ENCODE results near the gene VWC2L. TPM values are rescaled to one million over a fixed set of nuclear protein-coding genes. Genes with fewer than 3 reads are reported as not detected.

Gene VWC2L
- total and polyA plus RNA-seq, 2 donors (not counting 1 experiment from before 2014, with no cell fraction given): not detected

DNA sequence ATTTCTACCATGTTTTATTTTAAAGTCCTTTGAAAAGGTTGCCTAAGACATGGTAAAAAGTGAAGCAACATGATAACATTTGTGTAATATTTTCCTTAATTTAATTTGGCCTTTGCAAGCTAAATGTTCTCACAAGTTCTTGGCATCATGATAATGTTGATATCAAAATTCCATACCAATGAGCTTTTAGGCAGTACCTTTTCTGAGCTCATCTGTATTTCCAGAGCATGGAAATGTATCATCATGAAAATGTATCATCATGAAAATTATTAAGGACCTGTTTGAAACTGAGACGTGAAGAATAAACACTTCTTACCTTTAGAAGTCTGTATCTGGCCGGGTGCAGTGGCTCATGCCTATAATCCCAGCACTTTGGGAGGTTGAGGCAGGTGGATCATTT is 73.8 kb downstream of the VWC2L start:
- no peaks in the 10 kb centered on the region for H3K4me1 Mint-ChIP-seq
- no peak overlapping the region for H3K27ac ChIP-seq (ENCODE audit: low read length in 2 of 2)
- no peak overlapping the region for H3K27ac Mint-ChIP-seq
- H3K4me2 ChIP-seq (replicated peaks; ENCODE audit: low read depth, low read length, poor library complexity, severe bottlenecking): no peak overlapping the region
- no peaks in the 10 kb centered on the region for H3K9me3 ChIP-seq (ENCODE audit: control extremely low read depth in 1 of 3, control insufficient read depth in 2 of 3, insufficient read depth in 1 of 3, low read length in 2 of 3)
- H4K20me1 ChIP-seq (ENCODE audit: control insufficient read depth, insufficient read depth, low read length, poor library complexity, severe bottlenecking): no peaks in the 10 kb centered on the region
- no peaks in the 10 kb centered on the region for H3K79me2 ChIP-seq (ENCODE audit: control insufficient read depth, insufficient read depth, low read length)
- no peaks in the 10 kb centered on the region for H3K4me1 ChIP-seq (ENCODE audit: control insufficient read depth in 2 of 2, insufficient read depth in 2 of 2, low read length in 2 of 2)
- ChIA-PET POLR2A (no interaction called here), CTCF (no interaction called here)
- intact Hi-C loops (cut with micrococcal nuclease): no loop called here
- WGBS (ENCODE audit: insufficient coverage): no CpG with 5 or more reads among the region's 2 CpGs
- H3K27me3 ChIP-seq (replicated peaks in 1 of 4; ENCODE audit: control extremely low read depth in 1 of 4, control insufficient read depth in 3 of 4, insufficient read depth in 4 of 4, low read length in 3 of 4): no peaks in the 10 kb centered on the region
- no peaks in the 10 kb centered on the region for H3K36me3 ChIP-seq (replicated peaks in 1 of 2; ENCODE audit: control extremely low read depth in 1 of 2, control insufficient read depth in 1 of 2, extremely low read depth in 1 of 2, insufficient read depth in 2 of 2, low read length in 1 of 2)
- H3K9ac ChIP-seq (ENCODE audit: low read length): no peak overlapping the region
- H3K4me3 Mint-ChIP-seq: no peak overlapping the region
- no peaks in the 10 kb centered on the region for H3K9me3 Mint-ChIP-seq (ENCODE audit: insufficient read depth)
- ATAC-seq (ENCODE audit: low read depth) (no peak), DNase-seq (no peak)
- H3K27me3 Mint-ChIP-seq: no peaks in the 10 kb centered on the region
- no peak for TF ChIP-seq EZH2 (IDR thresholded peaks at IDR 0.05; ENCODE audit: borderline replicate concordance, insufficient read depth, low read depth, low read length, poor library complexity, severe bottlenecking)
- TF ChIP-seq, protein P1, sequence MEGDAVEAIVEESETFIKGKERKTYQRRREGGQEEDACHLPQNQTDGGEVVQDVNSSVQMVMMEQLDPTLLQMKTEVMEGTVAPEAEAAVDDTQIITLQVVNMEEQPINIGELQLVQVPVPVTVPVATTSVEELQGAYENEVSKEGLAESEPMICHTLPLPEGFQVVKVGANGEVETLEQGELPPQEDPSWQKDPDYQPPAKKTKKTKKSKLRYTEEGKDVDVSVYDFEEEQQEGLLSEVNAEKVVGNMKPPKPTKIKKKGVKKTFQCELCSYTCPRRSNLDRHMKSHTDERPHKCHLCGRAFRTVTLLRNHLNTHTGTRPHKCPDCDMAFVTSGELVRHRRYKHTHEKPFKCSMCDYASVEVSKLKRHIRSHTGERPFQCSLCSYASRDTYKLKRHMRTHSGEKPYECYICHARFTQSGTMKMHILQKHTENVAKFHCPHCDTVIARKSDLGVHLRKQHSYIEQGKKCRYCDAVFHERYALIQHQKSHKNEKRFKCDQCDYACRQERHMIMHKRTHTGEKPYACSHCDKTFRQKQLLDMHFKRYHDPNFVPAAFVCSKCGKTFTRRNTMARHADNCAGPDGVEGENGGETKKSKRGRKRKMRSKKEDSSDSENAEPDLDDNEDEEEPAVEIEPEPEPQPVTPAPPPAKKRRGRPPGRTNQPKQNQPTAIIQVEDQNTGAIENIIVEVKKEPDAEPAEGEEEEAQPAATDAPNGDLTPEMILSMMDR (IDR thresholded peaks at IDR 0.05): no peak
- no peak overlapping the region for H2AFZ ChIP-seq (ENCODE audit: insufficient read depth, low read depth, low read length, poor library complexity, severe bottlenecking)
- H3K4me3 ChIP-seq (ENCODE audit: control extremely low read depth in 1 of 5, extremely low read depth in 1 of 5, insufficient read depth in 1 of 5, low read depth in 2 of 5, low read length in 4 of 5): no peak overlapping the region

DNA sequence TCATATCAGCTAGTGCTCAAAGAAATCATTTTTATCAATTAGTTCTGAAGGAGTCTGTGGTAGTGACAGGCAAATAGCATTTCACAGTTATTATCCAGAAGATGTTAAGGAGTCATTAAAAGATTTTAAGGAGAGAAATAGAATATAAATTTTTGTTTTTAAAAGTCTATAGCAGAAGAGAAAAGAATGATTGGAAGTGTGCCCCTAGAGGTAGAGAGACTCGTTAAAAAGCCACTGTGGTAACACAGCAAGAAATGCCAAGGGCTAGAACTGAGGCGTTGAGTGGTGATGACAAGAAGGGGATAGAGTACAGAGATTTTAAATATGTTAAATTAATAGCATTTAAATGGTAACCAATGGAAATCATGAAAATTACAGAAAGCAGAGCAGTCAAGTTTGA is 78.3 kb downstream of the VWC2L start:
- ATAC-seq (ENCODE audit: low read depth): no peak
- H3K36me3 ChIP-seq (replicated peaks in 1 of 2; ENCODE audit: control extremely low read depth in 1 of 2, control insufficient read depth in 1 of 2, extremely low read depth in 1 of 2, insufficient read depth in 2 of 2, low read length in 1 of 2): no peaks in the 10 kb centered on the region
- no peaks in the 10 kb centered on the region for H3K79me2 ChIP-seq (ENCODE audit: control insufficient read depth, insufficient read depth, low read length)
- H3K4me3 Mint-ChIP-seq: no peak overlapping the region
- no peak overlapping the region for H2AFZ ChIP-seq (ENCODE audit: insufficient read depth, low read depth, low read length, poor library complexity, severe bottlenecking)
- WGBS (ENCODE audit: insufficient coverage): 58% methylated on average over 1 of the region's 2 CpGs
- H3K4me2 ChIP-seq (replicated peaks; ENCODE audit: low read depth, low read length, poor library complexity, severe bottlenecking): no peak overlapping the region
- no peak overlapping the region for H3K27ac Mint-ChIP-seq
- no peak for TF ChIP-seq EZH2 (IDR thresholded peaks at IDR 0.05; ENCODE audit: borderline replicate concordance, insufficient read depth, low read depth, low read length, poor library complexity, severe bottlenecking)
- TF ChIP-seq, protein P1 (IDR thresholded peaks at IDR 0.05): no peak
- H3K27me3 ChIP-seq (replicated peaks in 1 of 4; ENCODE audit: control extremely low read depth in 1 of 4, control insufficient read depth in 3 of 4, insufficient read depth in 4 of 4, low read length in 3 of 4): no peaks in the 10 kb centered on the region
- no peak for DNase-seq
- H3K27me3 Mint-ChIP-seq: peaks cover 4% of the 10 kb centered on the region
- no peaks in the 10 kb centered on the region for H3K4me1 ChIP-seq (ENCODE audit: control insufficient read depth in 2 of 2, insufficient read depth in 2 of 2, low read length in 2 of 2)
- ChIA-PET CTCF (no interaction called here), POLR2A (no interaction called here)
- H3K27ac ChIP-seq (ENCODE audit: low read length in 2 of 2): no peak overlapping the region
- no peak overlapping the region for H3K9ac ChIP-seq (ENCODE audit: low read length)
- intact Hi-C loops (cut with micrococcal nuclease): no loop called here
- no peaks in the 10 kb centered on the region for H3K9me3 Mint-ChIP-seq (ENCODE audit: insufficient read depth)
- no peaks in the 10 kb centered on the region for H3K9me3 ChIP-seq (ENCODE audit: control extremely low read depth in 1 of 3, control insufficient read depth in 2 of 3, insufficient read depth in 1 of 3, low read length in 2 of 3)
- no peaks in the 10 kb centered on the region for H4K20me1 ChIP-seq (ENCODE audit: control insufficient read depth, insufficient read depth, low read length, poor library complexity, severe bottlenecking)
- no peak overlapping the region for H3K4me3 ChIP-seq (ENCODE audit: control extremely low read depth in 1 of 5, extremely low read depth in 1 of 5, insufficient read depth in 1 of 5, low read depth in 2 of 5, low read length in 4 of 5)
- H3K4me1 Mint-ChIP-seq: no peaks in the 10 kb centered on the region

All from B cell (primary cell).